ENCODE data around the gene NPL. TPM values are rescaled to one million over a fixed set of nuclear protein-coding genes. Genes with fewer than 3 reads are reported as not detected.

NPL gene
- total RNA-seq, 1 donor from 2014 or later, result 2.4 TPM

- Histone ChIP-seq H3K36me3 (ENCODE audit: control insufficient read depth, insufficient read depth, low read length) (no peaks in the 10 kb centered on the region), H3K27me3 (ENCODE audit: control insufficient read depth, insufficient read depth, low read length) (no peaks in the 10 kb centered on the region), H3K4me3 (ENCODE audit: low read depth, low read length) (no peak overlapping the region)
- peak; percentile 62 for DNase-seq (ENCODE audit: low read depth)
- no peak for FAIRE-seq
- TF ChIP-seq CTCF (IDR thresholded peaks at IDR 0.05; ENCODE audit: insufficient read depth, low read length, severe bottlenecking), result peak; percentile 77
These were observed 3.2 kb upstream of the NPL start for GRCh38 chr1:182786223-182786994.

- TF ChIP-seq CTCF (IDR thresholded peaks at IDR 0.05; ENCODE audit: insufficient read depth, low read length, severe bottlenecking), result no peak
- FAIRE-seq, result no peak
- Histone ChIP-seq H3K4me3 (ENCODE audit: low read depth, low read length) (no peak overlapping the region), H3K36me3 (ENCODE audit: control insufficient read depth, insufficient read depth, low read length) (no peaks in the 10 kb centered on the region), H3K27me3 (ENCODE audit: control insufficient read depth, insufficient read depth, low read length) (no peaks in the 10 kb centered on the region)
- no peak for DNase-seq (ENCODE audit: low read depth)
These were observed 2.6 kb upstream of the NPL start for GRCh38 chr1:182786995-182787324.

- Histone ChIP-seq H3K27me3 (ENCODE audit: control insufficient read depth, insufficient read depth, low read length) (no peaks in the 10 kb centered on the region), H3K36me3 (ENCODE audit: control insufficient read depth, insufficient read depth, low read length) (no peaks in the 10 kb centered on the region), H3K4me3 (ENCODE audit: low read depth, low read length) (no peak overlapping the region)
- TF ChIP-seq CTCF (IDR thresholded peaks at IDR 0.05; ENCODE audit: insufficient read depth, low read length, severe bottlenecking), result no peak
- DNase-seq (ENCODE audit: low read depth) (no peak), FAIRE-seq (no peak)
These were observed 2.0 kb downstream of the NPL start for GRCh38 chr1:182791281-182792179.

GRCh38 chr1:182794091-182794490 lies 4.5 kb downstream of the NPL start:
- TF ChIP-seq CTCF (IDR thresholded peaks at IDR 0.05; ENCODE audit: insufficient read depth, low read length, severe bottlenecking), result no peak
- FAIRE-seq (no peak), DNase-seq (ENCODE audit: low read depth) (no peak)
- no peaks in the 10 kb centered on the region for H3K27me3 ChIP-seq (ENCODE audit: control insufficient read depth, insufficient read depth, low read length)
- no peaks in the 10 kb centered on the region for H3K36me3 ChIP-seq (ENCODE audit: control insufficient read depth, insufficient read depth, low read length)
- H3K4me3 ChIP-seq (ENCODE audit: low read depth, low read length), result no peak overlapping the region

- DNase-seq (ENCODE audit: low read depth) (no peak), FAIRE-seq (no peak)
- no peak overlapping the region for H3K4me3 ChIP-seq (ENCODE audit: low read depth, low read length)
- no peaks in the 10 kb centered on the region for H3K27me3 ChIP-seq (ENCODE audit: control insufficient read depth, insufficient read depth, low read length)
- no peak for TF ChIP-seq CTCF (IDR thresholded peaks at IDR 0.05; ENCODE audit: insufficient read depth, low read length, severe bottlenecking)
- H3K36me3 ChIP-seq (ENCODE audit: control insufficient read depth, insufficient read depth, low read length), result no peaks in the 10 kb centered on the region
These were observed 5.2 kb downstream of the NPL start for GRCh38 chr1:182794676-182795201.
